GM18519 (cell line): ENCODE results near the gene SLC44A5.
"Not testable (repeated sequence)": the region's sequence is repeated elsewhere in the genome, so short reads cannot be mapped to it uniquely, and the experiment has no call there.

ENCODE experiments used
- ATAC-seq: cut with Tn5 transposase; IDR thresholded peaks from one replicate; pipeline ENCODE4 v1.9.1; 2021; ENCODE audit warnings: mild to moderate bottlenecking, moderate library complexity; ENCODE audit not compliant: unreplicated experiment, low FRiP score

SLC44A5 gene

DNA sequence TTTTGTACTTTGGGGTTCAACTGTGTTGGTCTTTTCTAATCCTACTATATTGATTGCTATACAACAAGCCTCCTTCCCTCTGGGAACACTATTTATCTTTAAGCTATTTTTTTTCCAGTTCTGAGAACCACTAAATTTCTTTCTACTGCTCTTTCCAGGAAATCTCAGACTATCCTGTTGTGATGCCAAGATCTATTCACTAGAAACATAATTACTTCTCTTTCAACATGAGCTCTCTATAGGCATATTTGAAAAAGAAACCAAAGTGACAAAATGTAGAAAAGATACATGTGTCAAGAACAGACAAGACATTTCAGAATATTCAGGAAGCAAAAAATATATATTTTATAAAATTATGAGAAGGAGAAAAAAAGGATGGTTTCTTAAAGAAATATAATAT lies 82.9 kb downstream of the SLC44A5 start:
- ATAC-seq, result no peak

DNA sequence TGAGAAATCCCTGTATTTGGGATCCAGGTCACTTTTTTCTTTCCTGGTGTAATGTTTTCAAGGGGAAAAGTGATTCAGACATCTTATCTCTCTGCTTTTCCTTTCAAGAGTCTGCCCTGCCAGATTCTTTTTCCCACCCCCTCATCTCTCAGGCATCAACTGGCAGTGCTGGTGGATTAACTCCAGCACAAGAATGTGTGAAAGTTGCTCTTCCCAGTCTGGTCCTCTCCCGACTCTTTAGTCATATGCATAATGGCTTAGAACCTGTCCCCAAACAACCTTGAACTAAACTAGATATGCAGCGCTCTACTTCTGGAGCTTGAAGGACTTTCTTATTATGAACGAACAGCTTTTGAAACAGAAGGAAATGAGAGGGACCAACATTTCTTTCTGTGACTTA lies 88.5 kb downstream of the SLC44A5 start:
- no peak for ATAC-seq

DNA sequence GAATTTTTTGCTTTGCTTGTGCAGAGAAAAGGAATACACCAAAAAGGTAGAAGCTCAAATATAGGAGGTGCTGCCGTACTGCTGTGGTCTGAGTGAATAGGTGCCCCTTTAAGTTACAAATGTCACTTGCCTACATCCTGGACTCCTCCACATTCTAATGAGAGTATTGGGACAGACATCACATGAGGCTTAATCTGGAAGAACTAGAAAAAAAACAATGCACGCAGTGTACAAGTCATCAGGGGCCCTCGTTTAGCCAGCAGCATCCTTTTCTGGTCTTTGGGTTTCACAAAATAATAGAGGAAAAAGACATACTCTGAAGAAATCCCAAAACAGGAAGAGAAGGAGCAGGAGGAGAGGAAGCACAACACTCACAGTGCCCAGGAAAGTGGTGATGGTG lies 89.3 kb downstream of the SLC44A5 start:
- ATAC-seq, result no peak

DNA sequence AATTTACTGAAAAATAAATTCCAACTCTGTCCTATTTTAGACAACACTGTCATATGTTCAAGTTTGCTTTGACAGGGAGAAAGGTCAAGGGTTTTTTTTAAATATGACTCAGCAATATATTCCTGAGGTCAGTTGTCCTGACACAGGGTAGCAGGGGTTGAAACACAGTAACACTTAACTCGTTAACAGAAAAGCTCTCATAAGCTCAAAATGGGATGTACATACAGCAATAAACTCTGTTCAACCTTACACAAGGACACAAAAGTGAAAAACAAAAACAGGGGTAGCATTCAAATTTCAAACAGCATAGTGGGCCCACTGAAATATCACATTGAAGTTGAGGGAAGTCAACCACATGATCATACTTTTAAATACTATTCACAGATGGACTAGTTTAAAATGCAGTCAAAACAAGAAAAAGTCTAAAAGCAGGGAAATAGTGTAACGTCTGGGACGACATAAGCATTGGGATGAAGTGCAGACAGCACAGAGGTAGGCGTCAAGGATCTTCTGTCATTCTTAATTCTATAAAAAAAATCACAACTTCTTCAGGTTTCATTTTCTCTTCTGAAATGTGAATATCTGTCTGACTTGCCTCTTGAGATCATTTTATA lies 89.9 kb downstream of the SLC44A5 start:
- no peak for ATAC-seq

DNA sequence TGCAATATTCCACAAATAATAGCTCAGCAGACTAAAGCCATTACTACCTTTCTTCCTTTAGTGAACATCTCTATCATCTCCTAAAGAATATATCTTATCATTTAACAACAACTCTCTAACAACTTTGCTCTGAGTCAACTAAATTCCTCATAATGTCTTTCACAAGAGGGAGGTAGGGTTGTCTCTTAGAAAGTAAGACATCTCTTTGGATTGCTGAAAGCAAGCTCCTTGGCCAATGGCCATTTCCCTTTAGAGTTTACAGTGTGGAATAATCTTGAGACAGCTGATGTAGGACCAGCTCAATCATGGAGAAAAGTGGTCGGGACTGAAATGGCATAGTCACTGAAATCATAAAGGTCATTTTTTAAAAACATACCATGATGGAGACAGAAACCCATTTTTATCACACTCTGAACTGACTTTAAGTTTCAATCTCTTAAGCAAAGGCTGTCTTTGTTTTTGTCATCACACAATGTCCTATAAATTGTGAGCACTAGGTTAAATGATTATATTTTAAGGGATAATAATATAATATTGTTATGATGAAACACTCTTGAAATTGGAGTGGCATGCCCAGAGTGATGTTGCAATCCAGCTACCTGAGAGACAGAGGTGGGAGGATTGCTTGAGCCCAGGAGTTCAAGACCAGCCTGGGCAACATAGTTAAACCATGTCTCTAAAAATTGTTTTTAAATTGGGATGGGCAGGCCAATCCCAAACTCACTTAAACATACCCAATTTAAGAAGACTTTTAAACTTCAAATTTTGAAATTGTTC lies 91.1 kb downstream of the SLC44A5 start:
- no peak for ATAC-seq

DNA sequence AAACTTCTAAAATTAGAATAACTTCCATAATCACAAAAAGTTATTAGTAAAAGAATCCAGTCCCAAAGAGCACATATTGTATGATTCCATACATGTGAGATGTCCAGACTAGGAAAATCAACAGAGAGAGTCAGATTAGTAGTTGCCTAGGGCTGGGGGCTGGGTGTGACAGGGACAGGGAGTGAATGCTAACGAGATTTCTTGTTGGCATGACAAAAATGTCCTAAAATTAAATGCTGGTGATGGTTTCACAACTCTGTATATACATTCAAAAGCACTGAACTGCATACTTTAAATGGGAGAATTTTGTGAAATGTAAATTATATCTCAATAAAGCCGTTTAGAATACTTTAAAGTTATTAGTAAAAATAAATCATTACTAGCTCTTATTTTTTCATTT lies 92.2 kb downstream of the SLC44A5 start:
- no peak for ATAC-seq

DNA sequence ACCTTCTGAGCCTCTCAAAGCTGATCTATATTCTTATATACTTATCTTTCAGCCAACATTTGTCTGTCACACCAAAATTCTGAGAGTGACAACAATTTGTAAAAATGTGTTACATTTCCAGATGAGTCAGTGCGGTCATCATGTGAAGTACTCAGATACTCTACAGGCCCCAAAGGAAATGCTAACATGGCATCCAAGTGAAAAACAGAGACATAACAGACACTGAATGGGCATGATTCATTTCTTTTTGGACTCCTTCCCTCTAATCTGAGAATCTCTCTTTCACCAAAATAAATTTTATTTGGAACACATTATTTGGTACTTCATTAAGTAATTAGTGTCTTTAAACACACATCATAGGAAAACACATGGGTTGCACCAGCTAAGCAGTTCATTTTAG lies 96.6 kb downstream of the SLC44A5 start:
- no peak for ATAC-seq

DNA sequence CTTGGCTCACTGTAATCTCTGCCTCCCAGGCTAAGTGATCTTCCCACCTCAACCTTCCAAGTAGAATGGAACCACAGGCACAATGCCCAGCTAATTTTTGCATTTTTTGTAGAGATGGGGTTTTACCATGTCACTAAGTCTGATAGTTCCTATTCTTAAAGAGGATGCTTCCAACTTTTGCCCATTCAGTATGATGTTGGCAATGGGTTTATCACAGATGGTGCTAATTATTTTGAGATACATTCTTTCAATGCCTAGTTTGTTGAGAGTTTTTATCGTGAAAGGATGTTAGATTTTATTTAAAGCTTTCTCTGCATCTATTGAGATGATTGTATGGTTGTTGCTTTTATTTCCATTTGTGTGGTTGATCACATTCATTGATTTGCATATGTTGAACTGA lies 103.9 kb downstream of the SLC44A5 start:
- no peak for ATAC-seq

DNA sequence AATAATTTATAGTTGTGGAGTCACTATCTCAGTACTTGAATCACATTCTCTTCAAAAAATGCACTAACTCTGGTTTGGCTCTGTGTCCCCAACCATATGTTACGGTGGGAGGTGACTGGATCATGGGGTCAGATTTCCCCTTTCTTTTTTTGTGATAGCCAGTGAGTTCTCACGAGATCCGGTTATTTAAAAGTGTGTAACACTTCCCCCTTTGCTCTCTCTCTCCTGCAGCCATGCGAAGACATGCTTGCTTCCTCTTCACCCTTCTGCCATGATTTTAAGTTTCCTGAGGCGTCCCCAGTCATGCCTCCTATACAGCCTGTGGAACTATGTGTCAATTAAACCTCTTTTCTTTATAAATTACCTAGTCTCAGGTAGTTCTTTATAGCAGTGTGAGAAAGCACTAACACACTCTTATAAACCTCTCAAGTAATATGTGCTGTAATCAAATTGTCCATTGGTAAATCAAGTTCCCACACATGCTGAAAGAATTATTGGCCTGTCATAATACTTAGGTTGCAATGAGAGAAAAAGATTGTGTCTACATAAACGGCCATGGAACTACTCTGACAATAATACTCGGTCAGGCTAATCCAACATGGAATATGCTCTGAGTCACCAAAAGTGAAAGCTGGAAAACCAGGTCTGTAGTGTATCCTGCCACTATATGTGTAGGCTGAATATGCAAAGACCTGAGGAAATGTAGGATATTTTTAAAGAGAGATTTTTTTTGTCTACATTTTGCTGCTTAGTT lies 107.5 kb downstream of the SLC44A5 start:
- ATAC-seq, result no peak

DNA sequence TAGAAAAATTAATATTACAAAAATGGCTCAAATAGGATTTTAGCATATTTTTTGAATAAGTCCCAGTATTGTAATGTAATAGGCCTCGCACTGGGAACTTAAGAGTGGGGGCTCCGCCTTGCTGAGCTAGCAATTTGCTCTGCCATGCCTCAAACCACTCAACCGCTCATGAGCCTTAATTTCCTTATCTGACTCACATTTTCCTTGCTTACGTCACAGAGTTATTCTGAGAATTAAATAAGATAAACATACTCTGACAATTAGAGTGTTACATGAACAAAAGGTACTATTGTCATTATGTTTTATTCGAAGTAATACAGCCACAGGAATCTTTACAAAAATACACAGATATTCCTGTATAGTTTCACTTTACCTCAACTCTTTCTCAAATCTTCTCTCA lies 108.1 kb downstream of the SLC44A5 start:
- ATAC-seq, result no peak

DNA sequence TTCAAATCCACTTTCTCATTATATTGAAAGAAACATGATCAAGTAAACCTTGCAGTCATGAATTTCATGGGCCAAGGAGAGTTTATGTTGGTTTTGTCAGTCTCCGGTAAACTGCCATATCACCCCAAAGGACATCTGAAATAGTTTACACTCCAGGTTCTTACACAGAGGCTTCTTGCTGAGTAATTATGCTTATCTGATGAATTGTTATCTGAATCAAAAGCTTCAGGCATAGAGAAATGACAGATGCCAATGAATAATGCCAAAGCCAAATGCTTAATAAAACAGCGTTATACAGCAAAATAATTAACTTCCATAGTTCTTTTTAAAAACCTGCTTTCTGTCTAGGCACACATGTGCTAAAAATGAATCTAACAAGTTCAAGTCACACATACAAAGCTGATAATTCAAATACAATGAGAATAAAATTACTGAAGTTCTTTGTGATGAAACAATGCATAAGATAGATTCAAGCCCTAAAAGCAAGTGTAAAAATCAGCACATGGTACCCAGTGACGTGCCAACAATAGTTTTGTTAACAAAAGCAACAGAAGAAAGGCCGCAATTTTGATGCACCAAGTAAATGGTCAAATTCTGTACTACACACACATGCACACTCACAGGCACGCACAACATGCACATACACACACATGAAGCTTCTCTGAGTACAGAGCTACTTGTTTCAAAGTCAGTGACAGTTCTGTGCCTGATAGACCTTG lies 109.2 kb downstream of the SLC44A5 start:
- no peak for ATAC-seq

DNA sequence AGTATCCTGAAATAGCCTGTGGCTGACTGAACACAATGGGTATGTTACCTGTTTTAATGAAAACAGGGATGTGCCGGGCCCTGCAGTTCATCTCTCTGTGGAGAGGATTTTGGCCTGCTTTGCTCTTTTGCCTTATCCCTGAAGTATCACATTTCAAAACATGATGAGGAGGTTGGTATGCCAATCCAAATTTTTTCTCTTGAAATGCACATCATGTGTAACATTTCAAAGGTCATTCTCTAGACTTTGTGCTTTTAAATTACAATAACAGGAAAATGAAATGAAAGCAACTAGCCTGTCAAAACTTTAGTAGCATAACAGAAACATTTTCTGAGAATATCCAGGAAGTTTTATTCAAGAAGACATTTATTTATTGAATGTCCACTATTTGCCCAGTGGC lies 118.9 kb downstream of the SLC44A5 start:
- no peak for ATAC-seq

DNA sequence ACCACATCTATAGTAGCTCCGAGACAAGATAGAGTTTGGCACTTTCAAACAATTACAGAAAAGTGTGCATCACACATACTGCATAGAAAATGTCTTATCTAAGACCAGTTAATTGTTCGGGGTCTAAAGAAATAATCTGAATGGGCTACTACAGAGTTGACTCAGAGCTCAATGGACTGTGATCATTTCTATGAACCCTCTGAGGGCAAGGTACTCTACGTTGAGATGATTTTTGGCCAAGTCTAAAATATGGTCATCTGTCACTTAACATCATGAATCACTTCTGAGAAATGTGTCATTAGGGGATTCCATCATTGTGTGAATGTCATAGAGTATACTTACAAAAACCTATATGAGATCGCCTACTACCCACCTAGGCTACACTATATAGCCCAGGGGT lies 123.5 kb downstream of the SLC44A5 start:
- no peak for ATAC-seq

DNA sequence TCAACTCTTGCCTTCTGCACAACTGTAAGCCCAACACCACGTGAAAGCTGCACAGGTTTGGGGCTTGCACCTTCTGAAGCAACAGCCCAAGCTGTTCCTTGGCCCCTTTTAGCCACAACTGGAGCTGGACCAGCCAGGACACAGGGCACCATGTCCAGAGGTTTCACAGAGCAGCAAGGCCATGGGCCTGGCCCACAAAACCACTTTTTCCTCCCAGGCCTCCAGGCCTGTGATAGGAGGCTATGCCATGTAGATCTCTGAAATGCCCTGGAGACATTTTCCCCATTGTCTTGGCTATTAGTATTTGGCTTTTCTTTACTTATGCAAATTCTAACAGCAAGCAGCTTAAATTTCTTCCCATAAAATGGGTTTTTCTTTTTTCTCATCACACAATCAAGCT lies 126.1 kb downstream of the SLC44A5 start:
- ATAC-seq, result no peak

DNA sequence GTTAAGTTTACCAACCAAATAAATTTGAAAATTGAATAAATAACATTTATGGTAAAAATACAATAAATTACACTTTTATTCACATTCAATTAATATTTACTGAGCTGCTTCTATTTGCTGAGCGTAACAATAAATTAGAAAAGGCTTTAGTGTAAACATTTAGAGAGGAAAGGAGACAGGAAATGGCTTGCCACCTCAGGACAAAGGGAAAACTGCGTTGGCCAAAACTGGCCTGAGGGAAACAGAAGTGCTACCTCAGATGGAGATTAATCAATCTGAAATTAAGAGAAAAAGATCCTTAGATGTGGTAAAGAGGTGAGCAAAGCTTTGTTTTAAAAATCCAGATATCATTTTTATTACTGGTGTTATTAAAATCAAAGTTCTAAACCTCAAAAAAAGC lies 128.0 kb downstream of the SLC44A5 start:
- ATAC-seq, result no peak

DNA sequence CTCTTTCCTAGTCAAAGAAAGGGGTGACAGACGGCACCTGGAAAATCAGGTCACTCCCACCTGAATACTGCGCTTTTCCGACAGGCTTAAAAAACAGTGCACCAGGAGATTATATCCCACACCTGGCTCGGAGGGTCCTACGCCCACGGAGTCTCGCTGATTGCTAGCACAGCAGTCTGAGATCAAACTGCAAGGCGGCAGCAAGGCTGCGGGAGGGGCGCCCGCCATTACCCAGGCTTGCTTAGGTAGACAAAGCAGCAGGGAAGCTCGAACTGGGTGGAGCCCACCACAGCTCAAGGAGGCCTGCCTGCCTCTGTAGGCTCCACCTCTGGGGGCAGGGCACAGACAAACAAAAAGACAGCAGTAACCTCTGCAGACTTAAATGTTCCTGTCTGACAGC lies 134.4 kb downstream of the SLC44A5 start:
- ATAC-seq, result not testable (repeated sequence)

DNA sequence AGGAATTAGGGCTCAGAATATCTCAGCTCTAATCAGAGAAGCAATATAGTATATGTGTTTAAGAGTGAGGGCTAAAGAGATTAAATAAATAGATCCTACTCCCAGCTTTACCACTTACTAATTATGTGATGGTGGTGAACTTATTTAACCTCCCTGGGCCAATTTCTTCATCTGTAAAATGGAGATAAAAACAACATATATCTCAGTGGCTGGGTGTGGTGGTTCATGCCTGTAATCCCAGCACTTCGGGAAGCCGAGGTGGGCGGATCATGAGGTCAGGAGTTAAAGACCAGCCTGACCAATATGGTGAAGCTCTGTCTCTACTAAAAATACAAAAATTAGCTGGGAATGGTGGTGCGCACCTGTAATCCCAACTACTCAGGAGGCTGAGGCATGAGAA lies 135.2 kb downstream of the SLC44A5 start:
- ATAC-seq, result no peak

DNA sequence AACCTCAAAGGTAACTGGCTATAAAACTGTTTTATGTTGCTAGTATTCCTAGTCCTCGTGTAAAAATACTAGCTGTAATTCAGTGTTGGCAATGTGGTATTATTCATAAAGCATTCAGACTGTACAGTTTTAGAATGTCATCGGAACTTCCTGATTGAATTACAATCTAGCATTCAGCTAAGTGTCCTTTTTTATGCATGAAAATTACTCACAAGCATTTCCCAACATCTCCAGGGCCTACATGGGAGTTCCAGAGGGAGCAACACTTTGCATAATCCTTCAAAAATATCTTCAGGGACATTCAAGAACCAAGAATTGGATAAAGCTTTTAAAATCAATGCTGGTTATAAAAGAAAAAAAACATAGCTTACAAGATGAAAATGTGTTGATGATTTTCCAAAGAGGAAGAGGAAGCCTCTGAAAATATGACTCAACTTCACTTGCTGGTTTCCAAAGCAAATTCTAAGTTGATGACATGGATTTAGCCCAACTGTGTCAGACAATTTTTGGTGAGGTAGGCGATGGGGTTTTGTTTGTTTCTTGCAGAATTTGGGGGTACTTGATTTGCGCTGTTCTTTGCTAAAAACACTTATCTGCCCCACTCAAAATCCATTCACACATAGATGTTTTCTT lies 137.8 kb downstream of the SLC44A5 start:
- ATAC-seq, result no peak

DNA sequence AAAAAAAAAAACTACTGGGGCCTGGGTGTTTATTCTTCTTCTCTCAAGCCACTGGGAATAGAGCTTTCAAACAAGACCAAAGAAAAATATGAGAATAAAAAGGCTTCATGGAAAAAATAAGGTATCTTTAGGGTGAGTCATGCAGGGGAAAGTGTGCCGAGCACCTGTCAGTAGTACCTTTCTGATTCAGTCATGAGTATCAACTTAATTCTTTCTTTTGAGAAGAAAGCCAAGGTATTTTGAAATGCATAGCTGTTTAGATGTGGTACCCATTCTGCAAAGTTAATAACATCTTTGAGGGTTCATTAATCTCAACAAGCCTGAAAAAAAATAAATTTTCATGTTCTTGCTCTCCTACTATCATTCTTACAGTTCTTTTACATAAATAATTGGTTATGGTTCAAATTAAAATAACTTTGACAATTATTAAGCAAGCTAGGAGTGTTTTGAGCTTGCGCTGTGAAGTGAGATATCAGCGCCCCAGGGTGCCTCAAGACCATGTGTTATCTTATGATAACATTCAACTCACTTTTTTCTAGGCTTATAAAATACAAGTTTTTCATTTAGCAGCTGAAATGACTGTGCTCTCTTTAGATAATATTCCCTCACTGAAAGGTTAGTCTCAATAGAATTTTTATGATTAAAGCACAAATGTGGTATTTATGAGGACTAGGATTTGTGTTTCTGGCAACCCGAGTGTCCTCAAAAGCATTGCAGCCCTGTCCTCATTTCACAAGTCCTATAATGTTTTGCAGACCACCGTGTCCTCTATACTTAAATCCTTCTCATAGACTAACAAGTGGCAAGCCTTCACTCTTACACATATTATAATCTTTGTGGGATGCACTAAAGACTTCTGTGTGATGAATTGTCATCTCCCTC lies 138.6 kb downstream of the SLC44A5 start:
- no peak for ATAC-seq

DNA sequence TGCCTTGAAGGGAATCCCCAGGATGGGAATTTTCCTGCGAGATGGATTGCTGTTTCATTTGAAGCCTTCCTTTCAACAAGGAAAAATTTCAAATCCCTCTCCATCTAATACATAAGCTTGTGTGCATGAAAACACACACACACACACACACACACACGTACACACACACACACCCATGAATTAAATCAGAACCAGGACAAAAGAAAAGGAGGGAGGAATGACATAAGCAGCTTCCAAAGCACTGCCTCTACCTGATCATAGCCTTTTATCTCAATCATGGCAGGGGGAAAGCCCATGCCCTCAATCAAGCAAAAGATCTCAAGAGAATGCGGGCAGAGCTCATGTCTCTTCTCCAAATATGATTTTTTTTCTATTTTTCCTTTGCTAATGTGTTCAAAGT lies 139.7 kb downstream of the SLC44A5 start:
- ATAC-seq, result no peak
